Coronary artery (tissue), 2 donors: Measurements from ENCODE around the gene GPR12.

Experiments
- DNase-seq: peaks from one replicate; pipeline ENCODE4 v3.0.0-alpha.2; 2017; ENCODE audit warnings: low spot score
- H3K27ac ChIP-seq, 2 donors: fragments of 200-600 bp; sonication (generic); one replicate each; pipeline ENCODE4 v1.5.1; 2016 to 2019
- H3K4me3 ChIP-seq: fragments of 200-600 bp; sonication (generic); 2 replicates; pipeline ENCODE4 v1.5.1; 2016; ENCODE audit warnings: mild to moderate bottlenecking, moderate library complexity
- CTCF ChIP-seq: fragments of 200-600 bp; sonication (generic); IDR thresholded peaks from one replicate; pipeline ENCODE4 v1.5.1; 2019; ENCODE audit warnings: antibody characterized with exemption

Gene GPR12

GRCh38 chr13:26784704-26785639 lies 24.4 kb upstream of the GPR12 start:
- Histone ChIP-seq H3K27ac (peak overlapping the region in 1 of 2 donors; percentile 59), H3K4me3 (peak overlapping the region; percentile 50)
- no peak for TF ChIP-seq CTCF
- peak; percentile 56 for DNase-seq

DNA sequence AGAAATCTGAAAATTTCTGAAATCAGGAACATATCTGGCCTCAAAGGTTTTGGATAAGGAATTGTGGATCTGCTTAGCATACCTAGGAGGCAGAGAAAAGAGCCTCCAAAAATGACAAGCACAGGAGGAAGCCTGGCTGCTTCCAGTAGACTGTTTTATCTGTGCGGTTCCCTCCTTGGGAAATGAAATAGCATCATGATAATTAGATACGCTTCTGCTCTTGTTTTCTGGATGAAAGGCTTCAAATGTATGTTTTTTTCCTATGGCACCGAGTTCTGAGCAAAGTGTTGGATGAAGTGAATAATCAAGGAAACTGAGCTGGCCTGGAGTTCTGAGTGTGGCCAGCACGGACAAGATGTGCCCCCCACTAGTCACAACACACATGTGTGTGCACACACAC lies 19.8 kb upstream of the GPR12 start:
- no peak for DNase-seq
- Histone ChIP-seq H3K27ac (no peak overlapping the region), H3K4me3 (no peak overlapping the region)
- no peak for TF ChIP-seq CTCF

DNA sequence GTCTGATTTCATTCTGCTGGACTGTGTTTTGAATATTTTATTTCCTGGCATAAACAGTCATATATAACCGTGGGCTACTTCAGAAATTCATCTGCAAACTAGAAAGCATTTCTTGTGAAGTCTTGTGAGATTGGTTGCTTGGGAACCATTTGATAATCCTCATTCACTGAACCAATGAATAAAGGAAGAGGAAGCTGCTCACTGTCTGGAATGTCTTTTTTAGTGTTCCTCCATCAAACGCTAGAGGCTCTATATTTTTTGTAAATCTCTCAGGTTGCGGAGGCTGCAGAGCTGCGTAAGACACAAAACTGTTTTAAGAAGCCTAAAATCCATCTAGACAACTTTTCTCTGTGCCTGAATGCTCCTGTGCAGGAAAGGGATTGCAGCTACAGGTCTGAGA lies 18.7 kb upstream of the GPR12 start:
- Histone ChIP-seq H3K27ac (no peak overlapping the region), H3K4me3 (no peak overlapping the region)
- TF ChIP-seq CTCF, result no peak
- no peak for DNase-seq

DNA sequence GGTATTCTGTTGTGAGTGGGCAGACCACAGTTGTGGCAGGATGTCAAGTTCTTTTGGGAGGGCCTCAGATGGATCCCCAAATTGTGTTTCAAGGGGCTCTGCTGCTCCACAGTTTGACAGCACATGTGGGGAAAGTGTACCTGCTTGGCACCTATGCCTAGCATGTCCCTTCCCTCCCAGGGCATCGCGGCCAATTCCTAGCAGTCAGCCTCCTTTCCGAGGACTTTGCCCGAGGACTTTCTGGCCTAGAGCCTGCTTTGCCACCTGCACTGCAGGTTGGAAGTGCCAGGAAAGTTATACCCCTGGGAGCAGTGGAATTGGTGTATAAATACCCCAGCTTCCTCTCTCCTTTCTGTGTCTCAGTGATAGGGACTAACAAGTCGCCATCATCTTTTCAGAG lies 11.9 kb upstream of the GPR12 start:
- Histone ChIP-seq H3K27ac (no peak overlapping the region), H3K4me3 (no peak overlapping the region)
- no peak for TF ChIP-seq CTCF
- DNase-seq, result no peak

DNA sequence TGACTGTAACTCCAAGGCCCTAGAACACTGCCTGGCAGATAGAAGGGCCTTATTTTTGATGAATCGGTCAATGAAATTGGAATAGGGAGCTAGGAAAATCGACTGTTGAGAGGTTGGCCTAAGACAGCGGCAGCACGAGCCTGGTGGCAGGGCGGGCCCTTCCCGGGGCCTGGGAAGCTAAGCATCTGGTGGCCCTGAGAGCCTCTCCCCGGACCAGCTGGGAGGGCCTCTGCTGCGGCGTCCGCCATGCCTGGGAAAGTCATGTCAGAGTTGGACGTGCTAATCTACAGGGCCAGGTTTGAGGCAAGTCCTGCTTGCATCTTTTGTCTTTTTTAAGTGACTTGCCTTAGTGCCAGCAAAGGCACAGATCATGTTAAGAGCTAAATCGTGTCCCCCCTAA lies 11.2 kb upstream of the GPR12 start:
- no peak for DNase-seq
- no peak for TF ChIP-seq CTCF
- no peak overlapping the region for H3K27ac ChIP-seq
- H3K4me3 ChIP-seq, result no peak overlapping the region

- no peak for TF ChIP-seq CTCF
- Histone ChIP-seq H3K27ac (no peak overlapping the region), H3K4me3 (no peak overlapping the region)
- DNase-seq, result no peak
Observed at GRCh38 chr13:26762745-26763345, 2.3 kb upstream of the GPR12 start.
